ENCODE measurements around the gene UCN2. TPM values are rescaled to one million over a fixed set of nuclear protein-coding genes. Genes with fewer than 3 reads are reported as not detected.

UCN2 gene
- total and polyA plus RNA-seq, 2 of the 8 experiments (the other 6 are each of a cell fraction or from before 2014, with no cell fraction given), result 0.14 TPM; not detected in 1

GRCh38 chr3:48524970-48525369, 38.6 kb downstream of the UCN2 start (continued):
- TF ChIP-seq PHF8 (conservative IDR thresholded peaks at IDR 0.05; ENCODE audit: low read depth, low read length) (no peak), TBP (IDR thresholded peaks at IDR 0.05; ENCODE audit: low read depth, low read length) (no peak)

Data from H1 (cell line).